AG04449 (cell line): Measurements from ENCODE around the gene CLEC2B.

Experiments
- CTCF ChIA-PET: fragments of 350-600 bp; formaldehyde crosslinking; extraction: SDS; loops from one replicate; lab custom pipeline; 2021; ENCODE audit warnings: antibody characterized with exemption; lab: Yijun Ruan, JAX
- POLR2A ChIA-PET: fragments of 400-600, 350-600 bp; formaldehyde crosslinking; extraction: SDS; loops from one replicate; lab custom pipeline; 2020; ENCODE audit warnings: antibody characterized with exemption, inconsistent platforms; lab: Yijun Ruan, JAX
- DNase-seq: peaks from one replicate; pipeline ENCODE4 v3.0.0-alpha.2; 2010; ENCODE audit warnings: low read depth, low spot score
- H3K4me3 ChIP-seq: 2 replicates; pipeline ENCODE4 v1.5.1; 2011; ENCODE audit warnings: low read depth, mild to moderate bottlenecking, control low read depth, low read length
- TF ChIP-seq, protein P1 (sequence below): IDR thresholded peaks from one replicate; pipeline ENCODE4 v1.5.1; 2011; ENCODE audit warnings: mild to moderate bottlenecking, moderate library complexity, low read length, control low read depth, inconsistent platforms; ENCODE audit not compliant: insufficient read depth; ENCODE audit errors: missing control alignments

CLEC2B gene

GRCh38 chr12:9820281-9820930 lies 48.7 kb downstream of the CLEC2B start:
- DNase-seq: no peak
- no peak overlapping the region for H3K4me3 ChIP-seq
- POLR2A ChIA-PET: no interaction called here
- CTCF ChIA-PET: no interaction called here
- TF ChIP-seq, protein P1, sequence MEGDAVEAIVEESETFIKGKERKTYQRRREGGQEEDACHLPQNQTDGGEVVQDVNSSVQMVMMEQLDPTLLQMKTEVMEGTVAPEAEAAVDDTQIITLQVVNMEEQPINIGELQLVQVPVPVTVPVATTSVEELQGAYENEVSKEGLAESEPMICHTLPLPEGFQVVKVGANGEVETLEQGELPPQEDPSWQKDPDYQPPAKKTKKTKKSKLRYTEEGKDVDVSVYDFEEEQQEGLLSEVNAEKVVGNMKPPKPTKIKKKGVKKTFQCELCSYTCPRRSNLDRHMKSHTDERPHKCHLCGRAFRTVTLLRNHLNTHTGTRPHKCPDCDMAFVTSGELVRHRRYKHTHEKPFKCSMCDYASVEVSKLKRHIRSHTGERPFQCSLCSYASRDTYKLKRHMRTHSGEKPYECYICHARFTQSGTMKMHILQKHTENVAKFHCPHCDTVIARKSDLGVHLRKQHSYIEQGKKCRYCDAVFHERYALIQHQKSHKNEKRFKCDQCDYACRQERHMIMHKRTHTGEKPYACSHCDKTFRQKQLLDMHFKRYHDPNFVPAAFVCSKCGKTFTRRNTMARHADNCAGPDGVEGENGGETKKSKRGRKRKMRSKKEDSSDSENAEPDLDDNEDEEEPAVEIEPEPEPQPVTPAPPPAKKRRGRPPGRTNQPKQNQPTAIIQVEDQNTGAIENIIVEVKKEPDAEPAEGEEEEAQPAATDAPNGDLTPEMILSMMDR: no peak

DNA sequence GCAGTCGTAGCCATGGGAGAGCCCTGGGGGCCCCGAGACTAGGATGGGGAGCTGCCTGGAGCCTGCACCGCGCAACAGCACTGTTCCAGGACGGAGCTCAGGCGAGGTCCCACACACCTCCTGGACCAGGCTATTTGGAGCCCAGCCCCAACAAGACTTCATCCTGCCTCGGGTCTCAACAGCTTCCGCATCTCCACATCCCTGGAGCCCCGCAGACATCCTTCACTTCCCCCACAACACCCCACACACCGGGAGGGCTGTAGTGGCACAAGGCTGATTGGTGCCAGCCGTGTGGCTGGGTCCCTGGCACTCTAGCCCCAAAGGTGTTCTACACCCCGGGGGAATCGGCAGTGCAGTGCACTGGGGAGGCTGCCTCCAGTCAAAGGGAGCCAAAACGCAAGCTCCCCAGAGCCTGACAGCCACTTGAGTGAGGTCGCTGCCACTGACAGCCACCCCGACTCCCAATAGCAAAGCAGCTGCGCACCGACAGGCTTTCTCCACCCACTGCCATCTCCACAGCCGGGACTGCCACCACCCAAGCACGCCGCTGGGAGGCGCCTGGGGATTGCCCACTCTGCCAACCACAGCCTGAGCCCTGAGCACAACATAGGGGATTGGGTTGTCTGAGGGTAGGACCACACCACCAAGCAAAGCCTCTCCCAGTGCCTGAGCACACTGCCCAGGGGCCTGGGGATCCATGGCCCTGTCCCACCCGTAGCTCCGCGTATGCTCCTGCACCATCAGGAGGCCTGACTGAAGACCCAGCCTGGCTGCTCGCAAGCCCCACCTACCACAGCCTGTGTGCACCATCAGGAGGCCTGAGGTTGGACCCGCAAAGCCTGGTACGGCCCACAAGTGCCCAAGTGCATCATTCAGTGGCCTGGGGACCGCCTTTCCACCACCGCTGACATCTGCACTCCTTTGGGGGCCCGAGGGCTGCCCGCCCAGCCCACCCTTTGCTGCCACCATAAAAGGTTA lies 55.0 kb downstream of the CLEC2B start:
- TF ChIP-seq, protein P1: peak; percentile 88
- POLR2A ChIA-PET: no interaction called here
- H3K4me3 ChIP-seq: no peak overlapping the region
- CTCF ChIA-PET: interaction anchor here (1.5 kb wide), 1 partner anchor 326 kb away, joined by 3 read pairs; no protein-coding TSS in a partner anchor
- no peak for DNase-seq

DNA sequence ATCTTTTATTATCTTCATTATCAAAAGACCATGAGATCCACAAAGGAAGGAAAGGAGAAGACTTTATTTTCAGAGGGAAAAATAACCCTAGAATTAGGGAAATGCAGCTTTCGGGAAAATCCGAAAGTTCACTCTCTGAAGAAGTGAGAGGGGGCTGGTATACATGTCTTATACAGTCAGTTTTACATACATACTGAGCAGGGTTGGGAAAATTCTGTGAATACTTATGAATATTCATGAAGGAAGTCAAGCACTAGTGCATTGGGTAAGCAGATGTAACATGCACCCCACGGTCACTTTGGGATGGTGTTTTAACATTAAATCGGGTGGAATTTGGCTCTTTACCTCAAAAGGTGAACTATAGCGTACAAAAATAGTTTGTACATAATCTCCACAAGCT lies 57.5 kb downstream of the CLEC2B start:
- TF ChIP-seq, protein P1: no peak
- H3K4me3 ChIP-seq: no peak overlapping the region
- CTCF ChIA-PET: no interaction called here
- POLR2A ChIA-PET: no interaction called here
- no peak for DNase-seq

DNA sequence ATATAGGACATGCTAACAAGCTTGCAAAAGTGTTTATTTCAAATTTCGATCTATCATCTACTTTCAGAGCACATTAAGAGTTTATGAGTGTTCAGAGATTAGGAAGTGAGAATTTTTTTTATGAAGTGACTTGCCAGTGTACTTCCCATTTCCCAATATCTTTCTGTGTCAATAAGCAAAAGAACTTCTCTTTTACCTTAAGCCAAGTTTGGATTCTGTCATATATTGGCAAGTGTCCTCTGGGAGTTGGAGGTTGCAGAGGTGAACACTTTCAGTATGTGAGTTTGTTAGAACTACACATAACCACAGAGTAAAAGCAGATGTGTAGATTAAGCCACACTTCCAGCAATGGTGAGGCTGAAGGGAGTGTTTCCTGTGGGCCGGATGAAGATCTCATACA lies 58.5 kb downstream of the CLEC2B start:
- ChIA-PET POLR2A (no interaction called here), CTCF (no interaction called here)
- H3K4me3 ChIP-seq: no peak overlapping the region
- TF ChIP-seq, protein P1: no peak
- no peak for DNase-seq

- TF ChIP-seq, protein P1: no peak
- no peak overlapping the region for H3K4me3 ChIP-seq
- CTCF ChIA-PET: no interaction called here
- POLR2A ChIA-PET: no interaction called here
- no peak for DNase-seq
These were observed 59.3 kb downstream of the CLEC2B start for GRCh38 chr12:9809866-9810265.

DNA sequence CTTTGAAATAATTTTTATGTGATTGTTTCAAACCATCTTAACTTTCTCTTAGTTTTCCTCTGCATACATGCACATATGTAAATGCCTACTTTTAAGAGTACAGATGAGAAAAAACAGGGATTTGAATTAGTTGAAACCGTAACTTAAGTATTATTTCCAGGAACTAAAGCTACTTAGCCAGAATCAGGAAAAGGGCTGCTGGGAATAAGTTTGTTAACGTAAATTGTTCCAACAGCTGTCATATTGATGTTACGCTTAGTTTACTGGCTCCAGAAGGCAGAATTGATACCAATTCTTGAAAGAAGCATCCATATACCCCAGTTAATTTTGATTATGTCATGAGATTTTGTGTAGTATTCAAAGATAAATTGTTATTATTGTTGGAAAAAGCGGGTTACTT lies 59.8 kb downstream of the CLEC2B start:
- TF ChIP-seq, protein P1: no peak
- no peak overlapping the region for H3K4me3 ChIP-seq
- DNase-seq: no peak
- POLR2A ChIA-PET: no interaction called here
- CTCF ChIA-PET: no interaction called here
